GM23248 (cell line): ENCODE measurements around the gene DUSP28.

ENCODE experiments used
- EZH2 ChIP-seq: fragments of 200-600 bp; sonication (generic); IDR thresholded peaks from 2 replicates; pipeline ENCODE4 v1.6.1; 2018; ENCODE audit warnings: antibody characterized with exemption, mild to moderate bottlenecking; ENCODE audit not compliant: insufficient read depth, poor library complexity, severe bottlenecking
- EZH2phosphoT487 ChIP-seq: fragments of 200-600 bp; sonication (generic); IDR thresholded peaks from 2 replicates; pipeline ENCODE4 v1.6.1; 2018; ENCODE audit warnings: antibody characterized with exemption, moderate library complexity, mild to moderate bottlenecking, low read depth; ENCODE audit not compliant: insufficient read depth

DNA sequence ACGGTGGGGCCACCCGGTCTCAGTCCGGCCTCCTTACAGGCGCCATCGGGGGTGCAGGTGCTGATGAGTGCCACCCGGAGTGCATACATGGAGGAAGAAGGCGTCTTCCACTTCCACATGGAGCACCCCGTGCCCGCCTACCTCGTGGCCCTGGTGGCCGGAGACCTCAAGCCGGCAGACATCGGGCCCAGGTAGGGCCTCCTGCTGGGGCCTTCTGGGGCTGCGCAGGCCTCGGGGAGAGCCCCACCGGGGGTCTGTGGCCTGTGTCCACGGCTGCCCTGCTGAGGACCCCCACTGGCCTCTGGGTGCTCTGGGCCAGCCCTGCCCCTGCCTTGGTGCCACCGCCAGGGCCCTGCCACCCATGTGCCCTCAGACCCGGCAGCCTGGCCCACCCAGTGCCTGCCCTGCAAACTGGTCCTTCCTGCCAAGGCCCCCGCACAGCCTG is 12.9 kb downstream of the DUSP28 start:
- no peak for TF ChIP-seq EZH2phosphoT487
- TF ChIP-seq EZH2, result no peak
